Measurements from ENCODE around the gene PVR. TPM values are rescaled to one million over a fixed set of nuclear protein-coding genes. Genes with fewer than 3 reads are reported as not detected.
"Not testable (repeated sequence)": the region's sequence is repeated elsewhere in the genome, so short reads cannot be mapped to it uniquely, and the experiment has no call there.

PVR gene
- total RNA-seq, 1 experiment from 2014 or later = 52.1 TPM

GRCh38 chr19:44623080-44623479, 20.6 kb upstream of the PVR start:
- ChIA-PET POLR2A (ENCODE audit: unreplicated experiment) (no interaction called here), CTCF (no interaction called here)
- Histone ChIP-seq H3K27me3 (ENCODE audit: insufficient read depth, low read depth) (no peaks in the 10 kb centered on the region), H4K20me1 (ENCODE audit: insufficient read depth) (no peaks in the 10 kb centered on the region), H3K27ac (no peak overlapping the region), H3K4me1 (replicated peaks; ENCODE audit: insufficient read depth) (peaks cover 31% of the 10 kb centered on the region), H3K4me3 (no peak overlapping the region), H3K4me2 (no peak overlapping the region), H3F3A (ENCODE audit: insufficient read depth, low read depth) (peaks cover 39% of the 10 kb centered on the region), H3K9me2 (ENCODE audit: insufficient read depth) (no peaks in the 10 kb centered on the region), H3K36me3 (ENCODE audit: low read depth) (peaks cover 8% of the 10 kb centered on the region; the same call in 1 of the 2 replicates), H3K9me3 (ENCODE audit: insufficient read depth, low read depth) (no peaks in the 10 kb centered on the region; the same call in 1 of the 2 replicates), H2AFZ (no peak overlapping the region), H3K79me2 (ENCODE audit: low read depth) (no peaks in the 10 kb centered on the region)
- no peak for DNase-seq
- TF ChIP-seq CTCF (conservative IDR thresholded peaks at IDR 0.05) = no peak
- TF ChIP-seq EZH2 (IDR thresholded peaks at IDR 0.05; ENCODE audit: low read depth) = no peak
- intact Hi-C loops (cut with micrococcal nuclease; ENCODE audit: unreplicated experiment) = no loop called here
- BruUV-seq (replicated peaks) = no TSS peak

GRCh38 chr19:44623626-44624025, 20.1 kb upstream of the PVR start:
- no peak overlapping the region for H3K4me2 ChIP-seq
- no peaks in the 10 kb centered on the region for H3K9me2 ChIP-seq (ENCODE audit: insufficient read depth)
- no peak for DNase-seq
- no peak overlapping the region for H2AFZ ChIP-seq
- H3F3A ChIP-seq (ENCODE audit: insufficient read depth, low read depth) = peaks cover 42% of the 10 kb centered on the region
- BruUV-seq (replicated peaks) = no TSS peak
- intact Hi-C loops (cut with micrococcal nuclease; ENCODE audit: unreplicated experiment) = no loop called here
- POLR2A ChIA-PET (ENCODE audit: unreplicated experiment) = no interaction called here
- no peaks in the 10 kb centered on the region for H3K27me3 ChIP-seq (ENCODE audit: insufficient read depth, low read depth)
- no peak overlapping the region for H3K4me3 ChIP-seq
- no peaks in the 10 kb centered on the region for H4K20me1 ChIP-seq (ENCODE audit: insufficient read depth)
- H3K79me2 ChIP-seq (ENCODE audit: low read depth) = no peaks in the 10 kb centered on the region
- no peak for TF ChIP-seq CTCF (conservative IDR thresholded peaks at IDR 0.05)
- no peak for TF ChIP-seq EZH2 (IDR thresholded peaks at IDR 0.05; ENCODE audit: low read depth)
- CTCF ChIA-PET = no interaction called here
- peaks cover 31% of the 10 kb centered on the region for H3K4me1 ChIP-seq (replicated peaks; ENCODE audit: insufficient read depth)
- no peak overlapping the region for H3K27ac ChIP-seq
- H3K36me3 ChIP-seq (ENCODE audit: low read depth) = peaks cover 8% of the 10 kb centered on the region; the same call in 1 of the 2 replicates
- no peaks in the 10 kb centered on the region; the same call in 1 of the 2 replicates for H3K9me3 ChIP-seq (ENCODE audit: insufficient read depth, low read depth)

GRCh38 chr19:44624840-44625354, 18.8 kb upstream of the PVR start:
- Histone ChIP-seq H3K27ac (peak overlapping the region; percentile 91), H3K27me3 (ENCODE audit: insufficient read depth, low read depth) (no peaks in the 10 kb centered on the region), H3K4me3 (no peak overlapping the region), H4K20me1 (ENCODE audit: insufficient read depth) (no peaks in the 10 kb centered on the region), H3K9me3 (ENCODE audit: insufficient read depth, low read depth) (no peaks in the 10 kb centered on the region; the same call in 1 of the 2 replicates), H3K36me3 (ENCODE audit: low read depth) (peaks cover 15% of the 10 kb centered on the region; the same call in 1 of the 2 replicates), H3F3A (ENCODE audit: insufficient read depth, low read depth) (peaks cover 33% of the 10 kb centered on the region), H3K4me2 (peak overlapping the region; percentile 46; the same call in 1 of the 2 replicates), H3K9me2 (ENCODE audit: insufficient read depth) (no peaks in the 10 kb centered on the region), H3K79me2 (ENCODE audit: low read depth) (no peaks in the 10 kb centered on the region), H3K4me1 (replicated peaks; ENCODE audit: insufficient read depth) (peaks cover 31% of the 10 kb centered on the region), H2AFZ (no peak overlapping the region)
- CTCF ChIA-PET = interaction anchor here (0.6 to 1.1 kb wide), 2 partner anchors 15 to 29 kb away, joined by 3 to 4 read pairs; no protein-coding TSS in a partner anchor
- BruUV-seq (replicated peaks) = no TSS peak
- intact Hi-C loops (cut with micrococcal nuclease; ENCODE audit: unreplicated experiment) = no loop called here
- POLR2A ChIA-PET (ENCODE audit: unreplicated experiment) = interaction anchor here (0.7 kb wide), 1 partner anchor 23 kb away, joined by 5 read pairs; no protein-coding TSS in a partner anchor
- DNase-seq = no peak
- TF ChIP-seq CTCF (conservative IDR thresholded peaks at IDR 0.05) (no peak), EZH2 (IDR thresholded peaks at IDR 0.05; ENCODE audit: low read depth) (no peak)

GRCh38 chr19:44625637-44626036, 18.1 kb upstream of the PVR start:
- intact Hi-C loops (cut with micrococcal nuclease; ENCODE audit: unreplicated experiment) = loop anchor here (1.0 to 2.0 kb wide), 3 partner anchors 18 to 37 kb away; partner anchors contain the start of gene PVR
- Histone ChIP-seq H3K4me1 (replicated peaks; ENCODE audit: insufficient read depth) (peaks cover 31% of the 10 kb centered on the region), H3F3A (ENCODE audit: insufficient read depth, low read depth) (peaks cover 33% of the 10 kb centered on the region), H3K27ac (peak overlapping the region; percentile 91), H3K4me2 (peak overlapping the region; percentile 46), H3K36me3 (ENCODE audit: low read depth) (peaks cover 18% of the 10 kb centered on the region; the same call in 1 of the 2 replicates)
- BruUV-seq (replicated peaks) = TSS peak; percentile 35
- not testable (repeated sequence) for H3K4me3 ChIP-seq; H4K20me1 ChIP-seq (ENCODE audit: insufficient read depth); H3K9me3 ChIP-seq (ENCODE audit: insufficient read depth, low read depth); DNase-seq; H2AFZ ChIP-seq; H3K27me3 ChIP-seq (ENCODE audit: insufficient read depth, low read depth); H3K9me2 ChIP-seq (ENCODE audit: insufficient read depth); H3K79me2 ChIP-seq (ENCODE audit: low read depth)
- ChIA-PET CTCF (interaction anchor here (0.9 to 1.5 kb wide), 4 partner anchors 10 to 37 kb away, joined by 3 to 9 read pairs (median 4); no protein-coding TSS in a partner anchor), POLR2A (ENCODE audit: unreplicated experiment) (interaction anchor here (0.6 to 1.1 kb wide), 6 partner anchors 13 to 227 kb away, joined by 3 to 6 read pairs (median 3); partner anchors contain the start of gene PVR)
